Measurements from ENCODE around the gene NUBP1.

Gene NUBP1

GRCh38 chr16:10744370-10745030 lies 858 bp downstream of the NUBP1 start:
- no peaks in the 10 kb centered on the region for H4K20me1 ChIP-seq (ENCODE audit: insufficient read depth, low read length)
- H3K4me2 ChIP-seq (ENCODE audit: insufficient read depth, low read length): peak overlapping the region; percentile 91
- H3K9ac ChIP-seq (ENCODE audit: low read depth, low read length): peak overlapping the region; percentile 83
- ATAC-seq (ENCODE audit: insufficient read depth, low read depth) (peak; percentile 6; the same call in 1 of the 3 replicates), DNase-seq (no peak)
- H3K4me1 ChIP-seq (ENCODE audit: insufficient read depth, low read length): peaks cover 21% of the 10 kb centered on the region
- H3K36me3 ChIP-seq (ENCODE audit: insufficient read depth, low read length): peaks cover 28% of the 10 kb centered on the region; the same call in 1 of the 2 replicates
- peak overlapping the region; percentile 51 to 69 for H3K4me3 ChIP-seq (ENCODE audit: low read depth in 1 of 2, low read length in 2 of 2)
- no peaks in the 10 kb centered on the region for H3K9me3 ChIP-seq (ENCODE audit: insufficient read depth, low read length, severe bottlenecking)
- H3K79me2 ChIP-seq (ENCODE audit: insufficient read depth, low read length): peaks cover 8% of the 10 kb centered on the region
- no peak for TF ChIP-seq CTCF (IDR thresholded peaks at IDR 0.05; ENCODE audit: borderline replicate concordance, extremely low read depth, low read length, poor library complexity, severe bottlenecking)
- no peak for TF ChIP-seq EZH2 (IDR thresholded peaks at IDR 0.05; ENCODE audit: borderline replicate concordance, low read depth, low read length, severe bottlenecking)
- H3K27ac ChIP-seq (ENCODE audit: low read length): peak overlapping the region; percentile 99
- H2AFZ ChIP-seq (ENCODE audit: low read depth, low read length): peak overlapping the region; percentile 86
- H3K27me3 ChIP-seq (ENCODE audit: insufficient read depth, low read length, poor library complexity): no peaks in the 10 kb centered on the region

- H3K36me3 ChIP-seq (ENCODE audit: insufficient read depth, low read length): peaks cover 34% of the 10 kb centered on the region; the same call in 1 of the 2 replicates
- no peak for DNase-seq
- H2AFZ ChIP-seq (ENCODE audit: low read depth, low read length): no peak overlapping the region
- no peak overlapping the region for H3K4me3 ChIP-seq (ENCODE audit: low read depth in 1 of 2, low read length in 2 of 2)
- H3K27ac ChIP-seq (ENCODE audit: low read length): no peak overlapping the region
- H3K9ac ChIP-seq (ENCODE audit: low read depth, low read length): no peak overlapping the region; the same call in 1 of the 2 replicates
- no peak overlapping the region for H3K4me2 ChIP-seq (ENCODE audit: insufficient read depth, low read length)
- no peak for ATAC-seq (ENCODE audit: insufficient read depth, low read depth)
- H3K4me1 ChIP-seq (ENCODE audit: insufficient read depth, low read length): peaks cover 21% of the 10 kb centered on the region
- H3K9me3 ChIP-seq (ENCODE audit: insufficient read depth, low read length, severe bottlenecking): no peaks in the 10 kb centered on the region
- H3K79me2 ChIP-seq (ENCODE audit: insufficient read depth, low read length): peaks cover 8% of the 10 kb centered on the region
- no peaks in the 10 kb centered on the region for H4K20me1 ChIP-seq (ENCODE audit: insufficient read depth, low read length)
- no peaks in the 10 kb centered on the region for H3K27me3 ChIP-seq (ENCODE audit: insufficient read depth, low read length, poor library complexity)
- TF ChIP-seq EZH2 (IDR thresholded peaks at IDR 0.05; ENCODE audit: borderline replicate concordance, low read depth, low read length, severe bottlenecking): no peak
- TF ChIP-seq CTCF (IDR thresholded peaks at IDR 0.05; ENCODE audit: borderline replicate concordance, extremely low read depth, low read length, poor library complexity, severe bottlenecking): no peak
Measured at GRCh38 chr16:10745841-10746240, 2.2 kb downstream of the NUBP1 start.

DNA sequence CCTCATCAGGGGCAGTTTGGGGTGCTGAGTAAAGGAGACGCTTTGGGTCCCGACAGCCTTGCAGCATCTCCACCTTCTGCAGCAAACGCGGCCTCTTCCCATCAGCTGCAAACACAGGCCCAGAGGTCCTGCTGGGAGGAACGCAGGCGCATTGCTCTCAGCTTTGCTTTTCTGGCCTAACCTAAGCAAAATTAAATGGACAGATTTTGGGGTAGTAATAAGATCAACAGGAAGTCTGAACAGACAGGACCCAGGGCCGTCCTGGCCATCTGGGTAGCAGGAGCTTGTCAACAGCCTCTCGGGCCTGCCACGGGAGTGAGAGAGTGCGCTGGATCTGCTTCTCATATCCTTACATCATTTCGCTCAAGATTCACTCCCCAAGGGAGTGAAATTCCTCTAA lies 7.2 kb downstream of the NUBP1 start:
- H3K4me3 ChIP-seq (ENCODE audit: low read depth in 1 of 2, low read length in 2 of 2): no peak overlapping the region
- H3K27ac ChIP-seq (ENCODE audit: low read length): no peak overlapping the region
- DNase-seq (no peak), ATAC-seq (ENCODE audit: insufficient read depth, low read depth) (no peak)
- H3K9me3 ChIP-seq (ENCODE audit: insufficient read depth, low read length, severe bottlenecking): no peaks in the 10 kb centered on the region
- peaks cover under 1% of the 10 kb centered on the region; the same call in 1 of the 2 replicates for H3K4me1 ChIP-seq (ENCODE audit: insufficient read depth, low read length)
- H2AFZ ChIP-seq (ENCODE audit: low read depth, low read length): no peak overlapping the region
- H3K27me3 ChIP-seq (ENCODE audit: insufficient read depth, low read length, poor library complexity): no peaks in the 10 kb centered on the region
- no peaks in the 10 kb centered on the region; the same call in 1 of the 2 replicates for H4K20me1 ChIP-seq (ENCODE audit: insufficient read depth, low read length)
- TF ChIP-seq CTCF (IDR thresholded peaks at IDR 0.05; ENCODE audit: borderline replicate concordance, extremely low read depth, low read length, poor library complexity, severe bottlenecking): no peak
- no peak for TF ChIP-seq EZH2 (IDR thresholded peaks at IDR 0.05; ENCODE audit: borderline replicate concordance, low read depth, low read length, severe bottlenecking)
- peaks cover 54% of the 10 kb centered on the region; the same call in 1 of the 2 replicates for H3K36me3 ChIP-seq (ENCODE audit: insufficient read depth, low read length)
- H3K4me2 ChIP-seq (ENCODE audit: insufficient read depth, low read length): no peak overlapping the region
- H3K79me2 ChIP-seq (ENCODE audit: insufficient read depth, low read length): no peaks in the 10 kb centered on the region
- no peak overlapping the region for H3K9ac ChIP-seq (ENCODE audit: low read depth, low read length)

Data from DND-41 (cell line).